GM12878 (cell line): Measurements from ENCODE around the gene NSUN2. TPM values are rescaled to one million over a fixed set of nuclear protein-coding genes. Genes with fewer than 3 reads are reported as not detected.

Experiments
- ATAC-seq: fragments of 200-7000 bp; cut with Tn5 transposase; 3 replicates; pipeline ENCODE4 v1.9.1; 2020; ENCODE audit warnings: mild to moderate bottlenecking, moderate library complexity
- BruUV-seq: library from RNA; stranded (reverse); fragments of 400-500 nt; replicated peaks from 2 replicates; lab custom pipeline; 2021; lab: Mats Ljungman, UMichigan
- CTCF ChIA-PET: fragments of 300-600 bp; sonication (Branson Sonifier 250); formaldehyde crosslinking; extraction: SDS; loops from one replicate; lab custom pipeline; 2021; ENCODE audit warnings: inconsistent platforms; lab: Yijun Ruan, JAX
- POLR2A ChIA-PET: fragments of 350-600 bp; formaldehyde crosslinking; extraction: SDS; loops from one replicate; lab custom pipeline; 2021; ENCODE audit warnings: inconsistent platforms; lab: Charles Lee
- RAD21 ChIA-PET: fragments of 300-600 bp; sonication (Branson Sonifier 250); formaldehyde crosslinking; loops from one replicate; lab custom pipeline; 2023; ENCODE audit warnings: antibody characterized with exemption; ENCODE audit not compliant: unreplicated experiment; lab: Charles Lee
- SMC1A ChIA-PET: fragments of 300-600 bp; sonication (Branson Sonifier 250); formaldehyde crosslinking; loops from one replicate; lab custom pipeline; 2023; ENCODE audit not compliant: unreplicated experiment, uncharacterized antibody; lab: Charles Lee
- DNase-seq: peaks from one replicate; pipeline ENCODE4 v3.0.0-alpha.2; 2011; ENCODE audit warnings: low read depth, low spot score
- FAIRE-seq: peaks from 3 replicates; lab custom pipeline; 2011; peaks lifted over from hg19 to GRCh38; lab: Jason Lieb, UNC
- H2AFZ ChIP-seq: 2 replicates; pipeline ENCODE4 v1.6.0; 2011; ENCODE audit warnings: low read depth, low read length, control low read depth; ENCODE audit not compliant: control insufficient read depth
- H3K27ac ChIP-seq: 2 replicates; pipeline ENCODE4 v1.5.1; 2011; ENCODE audit warnings: control low read depth; ENCODE audit not compliant: control insufficient read depth, insufficient read depth
- H3K27me3 ChIP-seq, 2 experiments: replicated peaks in 1 of 2; 2 replicates each; pipeline versions ENCODE4 v1.6.0 to v1.6.1; 2011; ENCODE audit warnings: low read length in 1 of 2; ENCODE audit not compliant: control insufficient read depth in 2 of 2, insufficient read depth in 2 of 2
- H3K36me3 ChIP-seq, 2 experiments: 2 replicates each; pipeline ENCODE4 v1.5.1; 2011; ENCODE audit warnings: low read length in 1 of 2; ENCODE audit not compliant: control insufficient read depth in 2 of 2, insufficient read depth in 2 of 2
- H3K4me1 ChIP-seq: 2 replicates; pipeline ENCODE4 v1.6.1; 2011; ENCODE audit warnings: mild to moderate bottlenecking, low read length, moderate library complexity, mixed read lengths; ENCODE audit not compliant: control insufficient read depth, insufficient read depth
- H3K4me2 ChIP-seq: 2 replicates; pipeline ENCODE4 v1.6.0; 2011; ENCODE audit warnings: control low read depth; ENCODE audit not compliant: control insufficient read depth, insufficient read depth
- H3K4me3 ChIP-seq: fragments of 200-600 bp; sonication (generic); 2 replicates; pipeline ENCODE4 v1.5.1; 2016
- H3K79me2 ChIP-seq: 2 replicates; pipeline ENCODE4 v1.6.0; 2011; ENCODE audit warnings: low read length; ENCODE audit not compliant: control insufficient read depth, insufficient read depth
- H3K9ac ChIP-seq: 2 replicates; pipeline ENCODE4 v1.8.0; 2011; ENCODE audit warnings: low read length, control low read depth, mixed read lengths; ENCODE audit not compliant: control insufficient read depth, insufficient read depth
- H3K9me3 ChIP-seq: replicated peaks from 3 replicates; pipeline ENCODE4 v1.5.1; 2011; ENCODE audit warnings: mild to moderate bottlenecking, low read length; ENCODE audit not compliant: control insufficient read depth, insufficient read depth
- H4K20me1 ChIP-seq: 2 replicates; pipeline ENCODE4 v1.6.0; 2011; ENCODE audit not compliant: control insufficient read depth, insufficient read depth
- MLLT1 ChIP-seq: fragments of 450-650 bp; IDR thresholded peaks from 2 replicates; pipeline ENCODE4 v1.6.1; 2016; ENCODE audit warnings: mild to moderate bottlenecking
- PML ChIP-seq: IDR thresholded peaks from 2 replicates; pipeline ENCODE4 v1.6.1; 2012; ENCODE audit warnings: low read length, inconsistent platforms
- RB1 ChIP-seq: fragments of 450-650 bp; formaldehyde crosslinking; IDR thresholded peaks from 2 replicates; pipeline ENCODE4 v1.6.1; 2017; ENCODE audit warnings: mild to moderate bottlenecking, borderline replicate concordance
- RELB ChIP-seq: fragments of 450-650 bp; IDR thresholded peaks from 2 replicates; pipeline ENCODE4 v1.6.1; 2017; ENCODE audit warnings: low read depth, mild to moderate bottlenecking, moderate library complexity
- SMAD1 ChIP-seq: fragments of 450-650 bp; IDR thresholded peaks from 2 replicates; pipeline ENCODE4 v1.6.1; 2018; ENCODE audit warnings: mild to moderate bottlenecking, low read depth; ENCODE audit not compliant: partially characterized antibody
- SREBF1 ChIP-seq: IDR thresholded peaks from 2 replicates; pipeline ENCODE4 v1.6.1; 2012; ENCODE audit warnings: mild to moderate bottlenecking, low read length
- TCF3 ChIP-seq: IDR thresholded peaks from 2 replicates; pipeline ENCODE4 v1.6.1; 2012; ENCODE audit warnings: low read depth, mild to moderate bottlenecking, low read length, borderline replicate concordance; ENCODE audit not compliant: insufficient read depth
- USF2 ChIP-seq: IDR thresholded peaks from 2 replicates; pipeline ENCODE4 v1.6.1; 2011; ENCODE audit warnings: low read depth, low read length, improper control_type of control experiment, borderline replicate concordance
- ZBTB11 ChIP-seq: fragments of 450-650 bp; formaldehyde crosslinking; IDR thresholded peaks from 2 replicates; pipeline ENCODE4 v1.5.0; 2022; ENCODE audit warnings: mild to moderate bottlenecking, missing genetic modification characterization
- ZBTB33 ChIP-seq: fragments of 450-650 bp; IDR thresholded peaks from 2 replicates; pipeline ENCODE4 v1.6.1; 2017; ENCODE audit warnings: mild to moderate bottlenecking
- ZNF217 ChIP-seq: fragments of 450-650 bp; IDR thresholded peaks from 2 replicates; pipeline ENCODE4 v1.6.1; 2017; ENCODE audit warnings: antibody characterized with exemption, mild to moderate bottlenecking
- WGBS: methylation state at CpG from one replicate; pipeline ENCODE4 v1.1.6; 2016; ENCODE audit warnings: low lambda C conversion rate; ENCODE audit not compliant: insufficient replicate concordance, insufficient coverage; ENCODE audit errors: missing lambda C conversion rate; 5-methylcytosine and 5-hydroxymethylcytosine counted together
- in situ Hi-C: fragments of 300-500 bp; cut with MboI; formaldehyde crosslinking; loops from 9 replicates; pipeline ENCODE4 v1.14.3; 2018; ENCODE audit warnings: mixed read lengths
- intact Hi-C: fragments of 100-400 bp; cut with micrococcal nuclease; formaldehyde crosslinking; loops from one replicate; pipeline ENCODE4 v1.14.2; 2022; ENCODE audit not compliant: unreplicated experiment
- polyA plus RNA-seq, 11 experiments: library from polyadenylated mRNA; depleted of rRNA in 4 of 11; unstranded in 6 of 11; stranded (reverse) in 5 of 11; fragments of >200 nt; fragmentation: Nextera tagmentation in 4 of 11; fragmentation: Illumina TruSeq in 1 of 11; extraction: Ambion mirVana in 4 of 11; extraction: Trizol in 1 of 11; gene quantifications; 1 replicate in 1 of 11; 2 replicates in 10 of 11; pipeline versions ENCODE4 v1.2.1 to v1.2.3, GENCODE V29; 2011 to 2016; ENCODE audit warnings: inconsistent platforms in 2 of 11, missing spikeins in 2 of 11, low read depth in 1 of 11
- total RNA-seq, 4 experiments: library from RNA; depleted of rRNA in 3 of 4; stranded (reverse); fragments of >200 nt in 3 of 4; fragmentation: Illumina TruSeq in 1 of 4; extraction: Trizol in 1 of 4; gene quantifications; 2 replicates each; pipeline versions ENCODE4 v1.2.1 to v1.2.3, GENCODE V29; 2013 to 2021

Gene NSUN2
- total and polyA plus RNA-seq, 10 of the 15 experiments (the other 5 are each of a cell fraction or from before 2014, with no cell fraction given) = 8.0 to 112 (median 91.1) TPM

GRCh38 chr5:6586647-6587042 is 46.2 kb downstream of the NSUN2 start:
- ChIA-PET SMC1A (interaction anchor here (0.7 to 1.1 kb wide), 2 partner anchors 138 to 479 kb away, joined by 3 read pairs; partner anchors contain the start of gene UBE2QL1), RAD21 (interaction anchor here (1.0 to 1.1 kb wide), 2 partner anchors 136 to 159 kb away, joined by 3 read pairs; no protein-coding TSS in a partner anchor), POLR2A (interaction anchor here (0.7 kb wide), 1 partner anchor 362 kb away, joined by 3 read pairs; no protein-coding TSS in a partner anchor), CTCF (interaction anchor here (1.4 kb wide), 1 partner anchor 159 kb away, joined by 5 read pairs; no protein-coding TSS in a partner anchor)
- DNase-seq = no peak
- Histone ChIP-seq H3K9me3 (no peaks in the 10 kb centered on the region), H3K9ac (no peak overlapping the region), H3K27me3 (peaks cover 0 to 4% of the 10 kb centered on the region in 2 experiments; a peak in 2 of 4 replicates), H3K36me3 (no peaks in the 10 kb centered on the region), H3K27ac (no peak overlapping the region), H3K4me1 (no peaks in the 10 kb centered on the region), H3K79me2 (no peaks in the 10 kb centered on the region), H2AFZ (no peak overlapping the region), H3K4me2 (no peak overlapping the region), H4K20me1 (no peaks in the 10 kb centered on the region), H3K4me3 (no peak overlapping the region)
- intact Hi-C loops = loop anchor here (10.0 kb wide), 1 partner anchor 248 kb away; no protein-coding TSS in a partner anchor
- in situ Hi-C loops = loop anchor here (25.0 kb wide), 1 partner anchor 1099 kb away; no protein-coding TSS in a partner anchor
- no peak for FAIRE-seq
- TF ChIP-seq ZBTB33 = no peak
- TF ChIP-seq ZNF217 = no peak
- no peak for TF ChIP-seq RB1
- TF ChIP-seq USF2 = no peak
- TF ChIP-seq SREBF1 = no peak
- TF ChIP-seq TCF3 = no peak
- no peak for TF ChIP-seq SMAD1
- no peak for TF ChIP-seq PML
- TF ChIP-seq MLLT1 = no peak
- no peak for TF ChIP-seq RELB
- TF ChIP-seq ZBTB11 (CRISPR knock-in tag) = no peak
- WGBS = 47% methylated on average over 5 of the region's 5 CpGs
- no peak for ATAC-seq
- no TSS peak for BruUV-seq
